HEK293 (cell line): ENCODE measurements around the gene GNB1.

Experiments used
- OSR2 ChIP-seq: fragments of 450-650 bp; formaldehyde crosslinking; IDR thresholded peaks from 2 replicates; pipeline ENCODE4 v1.5.1; 2016; ENCODE audit warnings: missing biosample characterization, missing genetic modification characterization
- OVOL3 ChIP-seq: fragments of 450-650 bp; formaldehyde crosslinking; IDR thresholded peaks from 2 replicates; pipeline ENCODE4 v1.5.1; 2016; ENCODE audit warnings: missing biosample characterization, missing genetic modification characterization
- ZBTB7A ChIP-seq: fragments of 450-650 bp; formaldehyde crosslinking; IDR thresholded peaks from 2 replicates; pipeline ENCODE4 v1.5.1; 2016; ENCODE audit warnings: low read depth, missing biosample characterization, missing genetic modification characterization
- ZNF426 ChIP-seq: fragments of 450-650 bp; formaldehyde crosslinking; IDR thresholded peaks from 2 replicates; pipeline ENCODE4 v1.5.1; 2017; ENCODE audit warnings: missing biosample characterization, missing genetic modification characterization, mild to moderate bottlenecking, inconsistent platforms, moderate library complexity
- TF ChIP-seq, protein P1 (sequence below): fragments of 450-650 bp; formaldehyde crosslinking; IDR thresholded peaks from 2 replicates; pipeline ENCODE4 v1.5.1; 2016; ENCODE audit warnings: missing biosample characterization, missing genetic modification characterization
- TF ChIP-seq, protein P2 (sequence below): fragments of 450-650 bp; formaldehyde crosslinking; IDR thresholded peaks from 2 replicates; pipeline ENCODE4 v1.5.1; 2016; ENCODE audit warnings: missing biosample characterization, missing genetic modification characterization
- TF ChIP-seq, protein P3 (sequence below): fragments of 450-650 bp; formaldehyde crosslinking; IDR thresholded peaks from 2 replicates; pipeline ENCODE4 v1.5.1; 2016; ENCODE audit warnings: missing biosample characterization, missing genetic modification characterization
- TF ChIP-seq, protein P4 (sequence below): fragments of 450-650 bp; formaldehyde crosslinking; IDR thresholded peaks from 2 replicates; pipeline ENCODE4 v1.5.1; 2017; ENCODE audit warnings: missing biosample characterization, missing genetic modification characterization

DNA sequence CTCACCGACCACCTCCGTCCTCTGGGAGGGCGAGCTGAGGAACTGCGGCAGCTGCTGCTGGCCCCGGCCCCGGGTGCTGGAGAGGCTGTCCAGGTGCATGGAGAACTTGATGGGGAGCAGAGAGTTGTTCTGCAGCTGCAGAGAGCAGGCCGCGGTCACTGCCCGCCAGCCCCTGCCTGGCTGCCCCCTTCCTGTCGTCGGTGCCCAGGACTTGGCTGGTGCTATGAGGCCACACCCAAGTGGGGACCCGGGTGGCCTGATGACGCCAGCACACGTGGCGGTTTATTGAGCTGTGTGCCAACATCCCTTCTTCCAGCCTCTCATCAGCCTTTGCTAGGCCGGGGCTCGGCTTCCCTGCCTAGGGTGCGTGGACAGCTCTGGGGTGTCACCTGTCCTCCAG lies 33.5 kb upstream of the GNB1 start:
- TF ChIP-seq ZBTB7A (tag by site-specific recombination), result no peak
- TF ChIP-seq, protein P1, sequence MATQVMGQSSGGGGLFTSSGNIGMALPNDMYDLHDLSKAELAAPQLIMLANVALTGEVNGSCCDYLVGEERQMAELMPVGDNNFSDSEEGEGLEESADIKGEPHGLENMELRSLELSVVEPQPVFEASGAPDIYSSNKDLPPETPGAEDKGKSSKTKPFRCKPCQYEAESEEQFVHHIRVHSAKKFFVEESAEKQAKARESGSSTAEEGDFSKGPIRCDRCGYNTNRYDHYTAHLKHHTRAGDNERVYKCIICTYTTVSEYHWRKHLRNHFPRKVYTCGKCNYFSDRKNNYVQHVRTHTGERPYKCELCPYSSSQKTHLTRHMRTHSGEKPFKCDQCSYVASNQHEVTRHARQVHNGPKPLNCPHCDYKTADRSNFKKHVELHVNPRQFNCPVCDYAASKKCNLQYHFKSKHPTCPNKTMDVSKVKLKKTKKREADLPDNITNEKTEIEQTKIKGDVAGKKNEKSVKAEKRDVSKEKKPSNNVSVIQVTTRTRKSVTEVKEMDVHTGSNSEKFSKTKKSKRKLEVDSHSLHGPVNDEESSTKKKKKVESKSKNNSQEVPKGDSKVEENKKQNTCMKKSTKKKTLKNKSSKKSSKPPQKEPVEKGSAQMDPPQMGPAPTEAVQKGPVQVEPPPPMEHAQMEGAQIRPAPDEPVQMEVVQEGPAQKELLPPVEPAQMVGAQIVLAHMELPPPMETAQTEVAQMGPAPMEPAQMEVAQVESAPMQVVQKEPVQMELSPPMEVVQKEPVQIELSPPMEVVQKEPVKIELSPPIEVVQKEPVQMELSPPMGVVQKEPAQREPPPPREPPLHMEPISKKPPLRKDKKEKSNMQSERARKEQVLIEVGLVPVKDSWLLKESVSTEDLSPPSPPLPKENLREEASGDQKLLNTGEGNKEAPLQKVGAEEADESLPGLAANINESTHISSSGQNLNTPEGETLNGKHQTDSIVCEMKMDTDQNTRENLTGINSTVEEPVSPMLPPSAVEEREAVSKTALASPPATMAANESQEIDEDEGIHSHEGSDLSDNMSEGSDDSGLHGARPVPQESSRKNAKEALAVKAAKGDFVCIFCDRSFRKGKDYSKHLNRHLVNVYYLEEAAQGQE (tag by site-specific recombination), result no peak
- TF ChIP-seq OSR2 (tag by site-specific recombination), result no peak
- TF ChIP-seq, protein P2, sequence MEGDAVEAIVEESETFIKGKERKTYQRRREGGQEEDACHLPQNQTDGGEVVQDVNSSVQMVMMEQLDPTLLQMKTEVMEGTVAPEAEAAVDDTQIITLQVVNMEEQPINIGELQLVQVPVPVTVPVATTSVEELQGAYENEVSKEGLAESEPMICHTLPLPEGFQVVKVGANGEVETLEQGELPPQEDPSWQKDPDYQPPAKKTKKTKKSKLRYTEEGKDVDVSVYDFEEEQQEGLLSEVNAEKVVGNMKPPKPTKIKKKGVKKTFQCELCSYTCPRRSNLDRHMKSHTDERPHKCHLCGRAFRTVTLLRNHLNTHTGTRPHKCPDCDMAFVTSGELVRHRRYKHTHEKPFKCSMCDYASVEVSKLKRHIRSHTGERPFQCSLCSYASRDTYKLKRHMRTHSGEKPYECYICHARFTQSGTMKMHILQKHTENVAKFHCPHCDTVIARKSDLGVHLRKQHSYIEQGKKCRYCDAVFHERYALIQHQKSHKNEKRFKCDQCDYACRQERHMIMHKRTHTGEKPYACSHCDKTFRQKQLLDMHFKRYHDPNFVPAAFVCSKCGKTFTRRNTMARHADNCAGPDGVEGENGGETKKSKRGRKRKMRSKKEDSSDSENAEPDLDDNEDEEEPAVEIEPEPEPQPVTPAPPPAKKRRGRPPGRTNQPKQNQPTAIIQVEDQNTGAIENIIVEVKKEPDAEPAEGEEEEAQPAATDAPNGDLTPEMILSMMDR (tag by site-specific recombination), result no peak
- TF ChIP-seq ZNF426, result no peak
- TF ChIP-seq, protein P3, sequence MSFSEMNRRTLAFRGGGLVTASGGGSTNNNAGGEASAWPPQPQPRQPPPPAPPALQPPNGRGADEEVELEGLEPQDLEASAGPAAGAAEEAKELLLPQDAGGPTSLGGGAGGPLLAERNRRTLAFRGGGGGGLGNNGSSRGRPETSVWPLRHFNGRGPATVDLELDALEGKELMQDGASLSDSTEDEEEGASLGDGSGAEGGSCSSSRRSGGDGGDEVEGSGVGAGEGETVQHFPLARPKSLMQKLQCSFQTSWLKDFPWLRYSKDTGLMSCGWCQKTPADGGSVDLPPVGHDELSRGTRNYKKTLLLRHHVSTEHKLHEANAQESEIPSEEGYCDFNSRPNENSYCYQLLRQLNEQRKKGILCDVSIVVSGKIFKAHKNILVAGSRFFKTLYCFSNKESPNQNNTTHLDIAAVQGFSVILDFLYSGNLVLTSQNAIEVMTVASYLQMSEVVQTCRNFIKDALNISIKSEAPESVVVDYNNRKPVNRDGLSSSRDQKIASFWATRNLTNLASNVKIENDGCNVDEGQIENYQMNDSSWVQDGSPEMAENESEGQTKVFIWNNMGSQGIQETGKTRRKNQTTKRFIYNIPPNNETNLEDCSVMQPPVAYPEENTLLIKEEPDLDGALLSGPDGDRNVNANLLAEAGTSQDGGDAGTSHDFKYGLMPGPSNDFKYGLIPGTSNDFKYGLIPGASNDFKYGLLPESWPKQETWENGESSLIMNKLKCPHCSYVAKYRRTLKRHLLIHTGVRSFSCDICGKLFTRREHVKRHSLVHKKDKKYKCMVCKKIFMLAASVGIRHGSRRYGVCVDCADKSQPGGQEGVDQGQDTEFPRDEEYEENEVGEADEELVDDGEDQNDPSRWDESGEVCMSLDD (tag by site-specific recombination), result no peak
- no peak for TF ChIP-seq OVOL3 (tag by site-specific recombination)
- TF ChIP-seq, protein P4, sequence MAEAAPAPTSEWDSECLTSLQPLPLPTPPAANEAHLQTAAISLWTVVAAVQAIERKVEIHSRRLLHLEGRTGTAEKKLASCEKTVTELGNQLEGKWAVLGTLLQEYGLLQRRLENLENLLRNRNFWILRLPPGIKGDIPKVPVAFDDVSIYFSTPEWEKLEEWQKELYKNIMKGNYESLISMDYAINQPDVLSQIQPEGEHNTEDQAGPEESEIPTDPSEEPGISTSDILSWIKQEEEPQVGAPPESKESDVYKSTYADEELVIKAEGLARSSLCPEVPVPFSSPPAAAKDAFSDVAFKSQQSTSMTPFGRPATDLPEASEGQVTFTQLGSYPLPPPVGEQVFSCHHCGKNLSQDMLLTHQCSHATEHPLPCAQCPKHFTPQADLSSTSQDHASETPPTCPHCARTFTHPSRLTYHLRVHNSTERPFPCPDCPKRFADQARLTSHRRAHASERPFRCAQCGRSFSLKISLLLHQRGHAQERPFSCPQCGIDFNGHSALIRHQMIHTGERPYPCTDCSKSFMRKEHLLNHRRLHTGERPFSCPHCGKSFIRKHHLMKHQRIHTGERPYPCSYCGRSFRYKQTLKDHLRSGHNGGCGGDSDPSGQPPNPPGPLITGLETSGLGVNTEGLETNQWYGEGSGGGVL (tag by site-specific recombination), result no peak
